ENCODE data around the gene TTC9.

Gene TTC9

GRCh38 chr14:70600382-70601157 is 41.1 kb upstream of the TTC9 start, which contains the start of gene MED6:
Gene MED6, minus strand, starts transcription at chr14:70600655. Its CDS starts 18 bp downstream, at chr14:70600637.
- H3K36me3 ChIP-seq: peaks cover 12% of the 10 kb centered on the region
- H3K9me3 ChIP-seq: no peaks in the 10 kb centered on the region
- peak within 1 kb of the TSS; percentile 66 to 96 for H3K4me3 ChIP-seq (ENCODE audit: low read depth in 1 of 2, low read length in 1 of 2)
- H3K27me3 ChIP-seq: peaks cover 40% of the 10 kb centered on the region
- peak within 1 kb of the TSS; percentile 66 for H3K27ac ChIP-seq
- peaks cover 11 to 14% of the 10 kb centered on the region in 2 experiments for H3K4me1 ChIP-seq (ENCODE audit: control insufficient read depth in 1 of 2, insufficient read depth in 1 of 2, low read depth in 1 of 2, low read length in 1 of 2)
- TF ChIP-seq, protein P1, sequence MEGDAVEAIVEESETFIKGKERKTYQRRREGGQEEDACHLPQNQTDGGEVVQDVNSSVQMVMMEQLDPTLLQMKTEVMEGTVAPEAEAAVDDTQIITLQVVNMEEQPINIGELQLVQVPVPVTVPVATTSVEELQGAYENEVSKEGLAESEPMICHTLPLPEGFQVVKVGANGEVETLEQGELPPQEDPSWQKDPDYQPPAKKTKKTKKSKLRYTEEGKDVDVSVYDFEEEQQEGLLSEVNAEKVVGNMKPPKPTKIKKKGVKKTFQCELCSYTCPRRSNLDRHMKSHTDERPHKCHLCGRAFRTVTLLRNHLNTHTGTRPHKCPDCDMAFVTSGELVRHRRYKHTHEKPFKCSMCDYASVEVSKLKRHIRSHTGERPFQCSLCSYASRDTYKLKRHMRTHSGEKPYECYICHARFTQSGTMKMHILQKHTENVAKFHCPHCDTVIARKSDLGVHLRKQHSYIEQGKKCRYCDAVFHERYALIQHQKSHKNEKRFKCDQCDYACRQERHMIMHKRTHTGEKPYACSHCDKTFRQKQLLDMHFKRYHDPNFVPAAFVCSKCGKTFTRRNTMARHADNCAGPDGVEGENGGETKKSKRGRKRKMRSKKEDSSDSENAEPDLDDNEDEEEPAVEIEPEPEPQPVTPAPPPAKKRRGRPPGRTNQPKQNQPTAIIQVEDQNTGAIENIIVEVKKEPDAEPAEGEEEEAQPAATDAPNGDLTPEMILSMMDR (IDR thresholded peaks at IDR 0.05): no peak

DNA sequence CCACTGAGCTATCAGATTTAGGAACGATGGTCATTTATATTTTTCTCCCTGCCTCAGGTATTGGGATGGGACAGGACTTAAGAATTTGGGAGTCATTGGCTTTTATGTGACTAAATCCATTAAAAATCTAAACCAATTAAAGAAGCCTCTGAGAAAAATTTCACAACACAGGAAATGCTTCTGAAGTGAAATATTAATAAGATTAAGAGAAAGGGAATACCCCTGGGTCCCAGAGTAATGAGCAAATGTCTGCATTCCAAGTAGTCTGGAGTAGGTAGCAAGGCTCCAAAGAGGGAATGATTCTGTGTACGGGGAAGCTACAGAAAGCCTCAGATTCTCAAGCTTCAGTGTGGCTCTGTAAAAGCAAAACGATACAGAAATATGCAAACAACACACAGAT is 40.6 kb upstream of the TTC9 start:
- Histone ChIP-seq H3K9me3 (no peaks in the 10 kb centered on the region), H3K4me1 (ENCODE audit: control insufficient read depth in 1 of 2, insufficient read depth in 1 of 2, low read depth in 1 of 2, low read length in 1 of 2) (peaks cover 11 to 14% of the 10 kb centered on the region in 2 experiments), H3K27me3 (peaks cover 46% of the 10 kb centered on the region), H3K36me3 (peaks cover 6% of the 10 kb centered on the region), H3K4me3 (ENCODE audit: low read depth in 1 of 2, low read length in 1 of 2) (peak overlapping the region; percentile 53 to 66), H3K27ac (no peak overlapping the region)
- TF ChIP-seq, protein P1 (IDR thresholded peaks at IDR 0.05): no peak

- H3K27ac ChIP-seq: no peak overlapping the region
- peaks cover 11 to 14% of the 10 kb centered on the region in 2 experiments for H3K4me1 ChIP-seq (ENCODE audit: control insufficient read depth in 1 of 2, insufficient read depth in 1 of 2, low read depth in 1 of 2, low read length in 1 of 2)
- peaks cover 54% of the 10 kb centered on the region for H3K27me3 ChIP-seq
- TF ChIP-seq, protein P1 (IDR thresholded peaks at IDR 0.05): no peak
- H3K36me3 ChIP-seq: no peaks in the 10 kb centered on the region
- no peak overlapping the region for H3K4me3 ChIP-seq (ENCODE audit: low read depth in 1 of 2, low read length in 1 of 2)
- no peaks in the 10 kb centered on the region for H3K9me3 ChIP-seq
These were observed 39.5 kb upstream of the TTC9 start for GRCh38 chr14:70602254-70602653.

- Histone ChIP-seq H3K9me3 (no peaks in the 10 kb centered on the region), H3K4me3 (ENCODE audit: low read depth in 1 of 2, low read length in 1 of 2) (no peak overlapping the region), H3K4me1 (ENCODE audit: control insufficient read depth in 1 of 2, insufficient read depth in 1 of 2, low read depth in 1 of 2, low read length in 1 of 2) (no peaks in the 10 kb centered on the region), H3K36me3 (no peaks in the 10 kb centered on the region), H3K27me3 (peaks cover 68% of the 10 kb centered on the region), H3K27ac (no peak overlapping the region)
- TF ChIP-seq, protein P1 (IDR thresholded peaks at IDR 0.05): no peak
These were observed 30.5 kb upstream of the TTC9 start for GRCh38 chr14:70611216-70611615.

GRCh38 chr14:70616646-70617045 is 25.1 kb upstream of the TTC9 start:
- Histone ChIP-seq H3K27me3 (peaks cover 44% of the 10 kb centered on the region), H3K36me3 (no peaks in the 10 kb centered on the region), H3K4me3 (ENCODE audit: low read depth in 1 of 2, low read length in 1 of 2) (no peak overlapping the region), H3K9me3 (no peaks in the 10 kb centered on the region), H3K4me1 (ENCODE audit: control insufficient read depth in 1 of 2, insufficient read depth in 1 of 2, low read depth in 1 of 2, low read length in 1 of 2) (no peaks in the 10 kb centered on the region), H3K27ac (no peak overlapping the region)
- TF ChIP-seq, protein P1 (IDR thresholded peaks at IDR 0.05): no peak

All from neutrophil (primary cell).